Measurements from ENCODE around the gene KIAA0513. TPM values are rescaled to one million over a fixed set of nuclear protein-coding genes. Genes with fewer than 3 reads are reported as not detected.

Gene KIAA0513
- total RNA-seq, 1 donor: 18.4 TPM

DNA sequence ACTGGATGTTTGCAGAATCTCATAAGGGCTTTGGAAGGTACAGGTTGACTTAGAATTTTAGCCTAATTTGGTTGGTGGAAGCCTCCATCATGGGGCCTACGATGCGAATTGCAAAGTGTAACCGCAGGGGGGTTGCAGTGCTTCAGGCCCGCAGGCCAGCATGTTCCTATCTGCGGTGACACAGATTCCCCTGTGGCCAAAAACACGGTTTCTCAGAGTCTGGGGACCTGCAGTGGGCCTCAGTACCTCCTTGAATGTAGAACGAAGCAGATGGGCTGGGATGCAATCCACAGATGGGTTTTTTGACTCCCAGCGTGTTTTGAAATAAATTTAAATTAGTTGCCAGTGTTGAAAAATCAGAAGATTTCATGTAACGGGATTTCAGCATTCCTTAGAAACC is 34.7 kb downstream of the KIAA0513 start:
- Histone ChIP-seq H3K27me3 (ENCODE audit: insufficient read depth, low read length) (no peaks in the 10 kb centered on the region), H3K4me3 (ENCODE audit: low read length) (no peak overlapping the region), H3K9me3 (ENCODE audit: low read depth, low read length) (no peaks in the 10 kb centered on the region), H3K4me1 (ENCODE audit: insufficient read depth, low read length) (peaks cover 56% of the 10 kb centered on the region)

DNA sequence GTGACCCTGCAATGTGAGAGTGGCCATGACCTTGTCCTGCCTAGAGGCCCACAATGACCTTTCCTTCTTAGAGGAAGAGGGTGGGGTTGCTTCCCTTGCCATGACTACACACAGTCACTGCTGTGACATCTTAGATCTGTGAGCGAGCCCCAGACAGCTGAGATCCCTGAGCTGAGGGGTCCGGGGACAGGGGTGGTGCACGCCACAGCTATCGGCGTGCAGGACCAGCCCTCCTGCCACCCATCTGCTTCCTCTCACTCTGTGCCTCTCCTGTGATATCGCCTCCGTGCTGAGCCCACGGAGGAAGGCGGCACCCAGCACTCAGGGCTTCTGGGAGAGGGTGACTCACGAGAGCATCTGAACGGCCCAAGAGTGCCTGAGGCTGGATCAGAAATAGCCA is 35.2 kb downstream of the KIAA0513 start:
- Histone ChIP-seq H3K4me1 (ENCODE audit: insufficient read depth, low read length) (peaks cover 51% of the 10 kb centered on the region), H3K27me3 (ENCODE audit: insufficient read depth, low read length) (no peaks in the 10 kb centered on the region), H3K9me3 (ENCODE audit: low read depth, low read length) (no peaks in the 10 kb centered on the region), H3K4me3 (ENCODE audit: low read length) (no peak overlapping the region)

DNA sequence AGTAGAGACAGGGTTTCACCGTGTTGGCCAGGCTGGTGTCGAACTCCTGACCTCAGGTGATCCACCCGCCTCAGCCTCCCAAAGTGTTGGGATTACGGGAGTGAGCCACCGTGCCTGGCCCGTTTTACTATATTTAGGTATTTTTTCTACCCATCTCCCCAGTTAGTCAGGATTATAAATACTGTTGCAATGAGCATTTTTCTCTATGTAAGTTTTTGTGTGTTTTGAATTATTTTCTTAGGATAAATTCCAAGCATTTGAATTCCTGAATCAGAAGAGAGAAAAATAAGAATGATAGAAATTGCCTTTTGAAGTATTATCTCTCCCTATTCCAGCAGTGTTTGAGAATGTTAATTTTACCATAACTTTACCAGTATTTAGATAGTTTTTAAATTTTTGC is 36.6 kb downstream of the KIAA0513 start:
- no peaks in the 10 kb centered on the region for H3K9me3 ChIP-seq (ENCODE audit: low read depth, low read length)
- peaks cover 44% of the 10 kb centered on the region for H3K4me1 ChIP-seq (ENCODE audit: insufficient read depth, low read length)
- no peak overlapping the region for H3K4me3 ChIP-seq (ENCODE audit: low read length)
- H3K27me3 ChIP-seq (ENCODE audit: insufficient read depth, low read length): no peaks in the 10 kb centered on the region

DNA sequence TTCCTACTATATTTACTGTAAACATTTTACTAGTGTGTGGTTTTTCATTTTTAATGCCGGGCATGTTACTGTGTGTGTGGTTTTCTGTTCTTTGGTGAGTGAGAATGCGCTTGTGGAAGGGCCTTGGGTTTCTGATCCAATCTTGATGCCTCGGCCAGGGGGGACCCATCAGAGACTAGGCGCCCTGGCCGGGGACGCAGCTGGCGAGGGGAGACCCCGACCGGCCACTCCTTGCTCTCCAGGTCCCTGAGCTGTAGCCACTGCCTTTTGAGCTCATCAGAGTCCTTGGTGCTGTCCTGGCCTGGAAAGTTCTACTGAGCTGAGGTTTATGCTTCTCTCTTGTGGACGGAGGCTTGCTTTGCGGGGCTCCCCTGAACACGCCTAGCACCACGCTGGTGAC is 37.5 kb downstream of the KIAA0513 start:
- Histone ChIP-seq H3K27me3 (ENCODE audit: insufficient read depth, low read length) (no peaks in the 10 kb centered on the region), H3K9me3 (ENCODE audit: low read depth, low read length) (no peaks in the 10 kb centered on the region), H3K4me1 (ENCODE audit: insufficient read depth, low read length) (peaks cover 40% of the 10 kb centered on the region), H3K4me3 (ENCODE audit: low read length) (no peak overlapping the region)

DNA sequence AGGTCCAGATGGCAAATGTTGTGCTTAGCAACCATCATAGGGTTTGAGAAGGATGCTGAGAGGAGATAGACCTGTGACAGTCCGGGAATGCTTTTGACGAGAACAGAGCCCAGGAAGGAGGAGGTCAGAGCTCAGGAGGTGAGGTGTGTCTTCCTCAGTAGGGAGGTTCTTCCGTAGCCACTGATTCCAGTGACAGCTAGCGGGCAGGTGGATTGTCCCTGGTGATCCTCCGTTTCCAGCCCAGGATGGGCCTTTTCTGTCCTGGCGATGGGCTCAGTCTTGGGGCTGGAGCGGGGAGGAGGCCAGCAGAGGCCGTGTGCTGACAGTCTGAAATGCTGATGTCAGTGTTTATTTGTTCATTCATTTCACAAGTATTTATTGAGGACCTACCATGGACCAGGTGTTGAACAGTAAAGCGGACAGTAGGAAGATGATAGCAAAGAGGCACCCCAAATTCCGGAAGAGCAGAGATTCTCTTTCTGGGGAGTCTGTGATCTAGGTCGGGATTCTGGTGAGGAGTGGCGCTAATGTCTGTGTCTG is 38.8 kb downstream of the KIAA0513 start:
- Histone ChIP-seq H3K4me1 (ENCODE audit: insufficient read depth, low read length) (peaks cover 27% of the 10 kb centered on the region), H3K27me3 (ENCODE audit: insufficient read depth, low read length) (no peaks in the 10 kb centered on the region), H3K4me3 (ENCODE audit: low read length) (no peak overlapping the region), H3K9me3 (ENCODE audit: low read depth, low read length) (no peaks in the 10 kb centered on the region)

DNA sequence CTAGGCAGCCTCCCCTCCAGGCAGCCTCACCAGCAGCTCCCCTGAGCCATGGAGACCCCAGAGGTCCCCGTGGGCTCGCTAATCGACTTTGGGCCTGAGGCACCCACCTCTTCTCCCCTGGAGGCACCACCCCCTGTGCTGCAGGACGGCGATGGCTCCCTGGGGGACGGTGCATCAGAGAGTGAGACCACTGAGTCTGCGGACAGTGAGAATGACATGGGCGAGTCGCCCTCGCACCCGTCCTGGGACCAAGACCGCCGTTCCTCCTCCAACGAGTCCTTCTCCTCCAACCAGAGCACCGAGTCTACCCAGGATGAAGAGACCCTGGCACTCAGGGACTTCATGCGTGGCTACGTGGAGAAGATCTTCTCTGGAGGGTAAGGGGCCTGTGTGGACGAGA is 39.4 kb downstream of the KIAA0513 start:
- Histone ChIP-seq H3K9me3 (ENCODE audit: low read depth, low read length) (no peaks in the 10 kb centered on the region), H3K27me3 (ENCODE audit: insufficient read depth, low read length) (no peaks in the 10 kb centered on the region), H3K4me1 (ENCODE audit: insufficient read depth, low read length) (peaks cover 21% of the 10 kb centered on the region), H3K4me3 (ENCODE audit: low read length) (no peak overlapping the region)

DNA sequence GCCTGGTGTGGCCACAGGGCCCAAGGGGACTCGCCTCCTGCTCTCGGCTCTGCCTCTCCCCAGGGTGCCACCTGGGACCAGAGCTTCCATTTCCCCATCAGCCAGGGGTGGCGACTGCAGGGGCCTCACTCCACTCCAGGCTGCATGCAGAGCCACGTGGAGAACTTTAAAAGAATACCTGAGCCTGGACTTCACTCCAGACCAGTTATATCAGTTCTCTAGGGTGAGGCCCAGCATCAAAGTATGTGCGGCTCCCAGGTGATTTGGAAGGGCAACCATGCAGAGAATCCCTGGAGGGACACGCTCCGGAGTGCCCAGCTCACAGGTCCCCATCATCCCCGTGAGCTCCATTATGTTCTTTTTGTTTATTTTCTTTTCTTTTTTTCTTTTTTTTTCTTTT is 39.8 kb downstream of the KIAA0513 start:
- Histone ChIP-seq H3K4me1 (ENCODE audit: insufficient read depth, low read length) (peaks cover 17% of the 10 kb centered on the region), H3K9me3 (ENCODE audit: low read depth, low read length) (no peaks in the 10 kb centered on the region), H3K27me3 (ENCODE audit: insufficient read depth, low read length) (no peaks in the 10 kb centered on the region), H3K4me3 (ENCODE audit: low read length) (no peak overlapping the region)

DNA sequence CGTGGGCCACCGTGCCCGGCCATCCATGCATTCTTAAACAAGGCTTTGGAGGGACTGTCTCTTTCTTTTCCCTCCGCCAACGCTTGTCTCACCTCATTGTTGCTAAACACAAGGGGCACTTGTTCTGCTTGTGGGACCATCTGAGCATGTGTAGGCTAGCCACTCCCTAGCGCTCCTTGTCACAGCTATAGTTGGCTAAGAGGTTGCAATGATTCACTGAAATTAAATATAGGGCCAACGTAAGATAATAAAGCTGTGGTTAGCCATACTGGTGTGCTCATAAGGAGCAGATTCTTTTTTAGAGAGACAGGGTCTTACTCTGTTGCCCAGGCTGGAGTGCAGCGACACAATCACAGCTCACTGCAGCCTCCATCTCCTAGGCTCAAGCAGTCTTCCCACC is 41.2 kb downstream of the KIAA0513 start:
- no peaks in the 10 kb centered on the region for H3K9me3 ChIP-seq (ENCODE audit: low read depth, low read length)
- peaks cover 4% of the 10 kb centered on the region for H3K4me1 ChIP-seq (ENCODE audit: insufficient read depth, low read length)
- H3K4me3 ChIP-seq (ENCODE audit: low read length): no peak overlapping the region
- H3K27me3 ChIP-seq (ENCODE audit: insufficient read depth, low read length): no peaks in the 10 kb centered on the region

DNA sequence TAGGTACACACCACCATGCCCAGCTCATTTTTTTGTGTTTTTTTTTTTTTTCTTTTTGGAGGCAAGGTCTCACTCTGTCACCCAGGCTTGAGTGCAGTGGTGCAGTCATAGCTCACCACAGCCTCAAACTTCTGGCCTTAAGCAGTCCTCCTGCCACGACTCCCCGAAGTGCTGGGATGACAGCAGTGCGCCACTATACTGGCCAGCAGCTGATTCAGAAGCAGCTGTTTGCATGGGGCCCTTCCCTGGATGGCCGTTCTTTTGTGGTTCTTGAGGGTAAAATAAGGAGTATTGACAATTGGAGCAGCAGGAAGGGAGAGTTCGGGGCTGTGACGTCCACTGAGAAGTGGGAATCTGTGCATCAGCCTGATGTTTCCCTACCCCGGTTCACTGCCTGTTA is 41.6 kb downstream of the KIAA0513 start:
- Histone ChIP-seq H3K4me3 (ENCODE audit: low read length) (no peak overlapping the region), H3K4me1 (ENCODE audit: insufficient read depth, low read length) (no peaks in the 10 kb centered on the region), H3K9me3 (ENCODE audit: low read depth, low read length) (no peaks in the 10 kb centered on the region), H3K27me3 (ENCODE audit: insufficient read depth, low read length) (no peaks in the 10 kb centered on the region)

DNA sequence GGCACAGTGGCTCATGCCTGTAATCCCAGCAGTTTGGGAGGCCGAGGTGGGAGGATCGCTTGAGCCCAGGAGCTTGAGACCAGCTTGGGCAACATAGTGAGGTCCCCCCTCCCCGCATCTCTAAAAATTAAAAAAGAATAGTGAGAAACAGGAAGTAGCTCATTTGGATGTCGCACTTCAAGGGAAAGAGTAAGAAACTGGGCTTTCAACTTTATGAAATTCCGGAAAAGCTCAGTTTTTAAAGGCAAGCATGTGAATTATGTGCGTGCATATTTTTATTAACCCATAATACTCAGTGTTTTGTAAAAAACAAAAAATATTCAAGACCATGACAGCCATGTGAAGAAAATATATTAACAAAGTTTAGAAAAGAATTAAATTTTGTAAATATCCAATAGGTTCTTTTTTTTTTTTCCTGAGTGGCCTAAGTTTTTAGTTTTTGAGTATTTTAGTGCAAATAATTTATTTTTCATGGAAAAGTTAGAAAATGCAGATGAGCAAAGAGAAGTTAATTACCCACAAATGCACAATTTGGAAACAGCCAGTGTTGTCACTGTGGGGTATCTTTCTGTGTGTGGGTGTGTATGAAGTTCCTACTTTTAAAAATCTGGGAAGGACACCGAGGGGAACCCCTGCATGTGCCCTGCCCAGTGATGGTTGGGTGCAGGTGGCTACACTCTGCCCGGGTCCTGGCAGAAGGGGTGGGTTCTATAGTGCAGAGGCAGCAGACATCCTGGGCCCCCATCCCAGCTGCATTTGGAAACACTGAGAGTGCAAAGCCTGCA is 44.7 kb downstream of the KIAA0513 start:
- H3K4me1 ChIP-seq (ENCODE audit: insufficient read depth, low read length): peaks cover 13% of the 10 kb centered on the region
- H3K9me3 ChIP-seq (ENCODE audit: low read depth, low read length): no peaks in the 10 kb centered on the region
- H3K27me3 ChIP-seq (ENCODE audit: insufficient read depth, low read length): no peaks in the 10 kb centered on the region
- no peak overlapping the region for H3K4me3 ChIP-seq (ENCODE audit: low read length)

DNA sequence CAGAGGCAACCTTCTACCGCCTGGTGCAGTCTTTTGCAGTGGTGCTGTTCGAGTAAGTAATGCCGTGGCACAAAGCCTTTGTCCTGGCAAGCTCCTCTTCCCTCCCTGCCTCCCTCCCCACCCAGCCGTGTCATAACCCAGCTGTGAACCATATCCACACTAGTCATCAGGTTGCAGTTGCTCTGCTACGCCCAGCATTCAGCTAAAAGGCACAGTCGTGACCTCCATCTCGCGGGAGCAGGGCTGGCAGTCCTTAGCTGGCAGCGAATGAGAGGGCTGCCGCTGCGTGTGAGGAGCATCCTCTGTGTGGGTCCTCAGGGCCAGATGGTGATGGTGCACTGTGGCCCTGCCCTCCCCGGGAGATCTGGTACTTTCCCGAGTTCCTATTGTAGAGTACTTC is 45.4 kb downstream of the KIAA0513 start:
- H3K27me3 ChIP-seq (ENCODE audit: insufficient read depth, low read length): no peaks in the 10 kb centered on the region
- no peak overlapping the region for H3K4me3 ChIP-seq (ENCODE audit: low read length)
- no peaks in the 10 kb centered on the region for H3K9me3 ChIP-seq (ENCODE audit: low read depth, low read length)
- peaks cover 19% of the 10 kb centered on the region for H3K4me1 ChIP-seq (ENCODE audit: insufficient read depth, low read length)

DNA sequence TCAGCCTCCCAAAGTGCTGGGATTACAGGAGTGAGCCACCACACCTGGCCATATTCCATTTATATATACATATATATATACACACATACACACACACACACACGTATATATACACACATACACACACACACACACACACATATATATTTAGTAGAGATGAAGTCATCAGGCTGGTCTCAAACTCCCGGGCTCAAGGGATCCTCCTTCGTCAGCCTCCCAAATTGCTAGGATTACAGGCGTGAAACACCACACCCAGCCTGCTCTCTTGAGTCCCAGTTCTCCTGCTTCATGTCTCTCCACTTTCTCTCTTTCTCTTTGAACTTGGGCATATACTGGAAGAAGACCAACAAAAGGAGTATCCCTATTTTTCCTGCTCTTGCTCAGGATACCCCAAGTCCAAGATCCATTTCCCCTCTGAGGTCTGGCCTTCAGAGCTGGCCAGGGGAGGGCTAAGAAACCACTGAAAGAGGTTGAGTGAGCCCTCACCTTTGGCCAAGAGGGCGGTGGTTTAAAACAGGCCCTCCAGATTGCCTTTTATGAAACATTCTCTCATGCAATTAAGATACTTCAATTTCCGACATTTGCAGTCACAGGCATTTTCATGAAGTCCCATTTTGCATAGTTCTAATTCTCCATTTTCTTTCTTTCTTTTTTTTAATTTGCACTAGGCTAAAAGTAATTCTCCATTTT is 46.8 kb downstream of the KIAA0513 start:
- Histone ChIP-seq H3K27me3 (ENCODE audit: insufficient read depth, low read length) (no peaks in the 10 kb centered on the region), H3K4me1 (ENCODE audit: insufficient read depth, low read length) (peaks cover 19% of the 10 kb centered on the region), H3K9me3 (ENCODE audit: low read depth, low read length) (no peaks in the 10 kb centered on the region), H3K4me3 (ENCODE audit: low read length) (no peak overlapping the region)

DNA sequence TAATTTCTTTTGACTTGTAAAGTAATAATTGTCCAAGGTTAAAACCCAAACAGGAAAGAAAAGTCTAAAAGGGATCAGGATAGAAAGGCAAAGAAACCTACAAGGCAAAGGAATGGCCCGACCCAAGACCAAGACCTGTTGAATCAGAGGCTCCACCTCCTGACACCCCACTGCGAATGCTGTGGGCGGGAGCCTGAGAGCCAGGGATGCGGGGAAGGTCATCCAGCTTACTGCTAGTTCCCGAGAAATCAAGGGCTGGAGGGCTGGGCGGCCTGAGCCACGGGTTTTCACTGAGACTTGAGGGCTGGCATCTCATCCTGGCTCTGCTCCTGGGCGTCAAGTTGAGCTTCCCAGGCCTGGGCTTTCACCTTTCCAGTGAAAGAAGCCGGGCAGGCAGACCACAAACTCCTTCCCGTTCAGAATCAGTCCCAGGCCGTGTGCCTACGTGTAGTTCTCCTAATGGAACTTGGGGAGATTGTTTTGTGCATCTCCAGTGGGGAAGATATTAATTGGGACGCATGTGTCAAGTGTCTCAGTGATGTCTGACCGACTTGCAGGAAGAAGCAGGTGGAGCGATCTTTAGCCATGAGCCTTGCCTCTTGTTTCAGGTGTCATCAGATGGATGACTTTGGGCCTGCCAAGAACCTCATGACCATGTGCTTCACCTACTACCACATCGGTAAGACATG is 47.8 kb downstream of the KIAA0513 start:
- no peaks in the 10 kb centered on the region for H3K9me3 ChIP-seq (ENCODE audit: low read depth, low read length)
- no peaks in the 10 kb centered on the region for H3K27me3 ChIP-seq (ENCODE audit: insufficient read depth, low read length)
- H3K4me3 ChIP-seq (ENCODE audit: low read length): no peak overlapping the region
- H3K4me1 ChIP-seq (ENCODE audit: insufficient read depth, low read length): peaks cover 19% of the 10 kb centered on the region

DNA sequence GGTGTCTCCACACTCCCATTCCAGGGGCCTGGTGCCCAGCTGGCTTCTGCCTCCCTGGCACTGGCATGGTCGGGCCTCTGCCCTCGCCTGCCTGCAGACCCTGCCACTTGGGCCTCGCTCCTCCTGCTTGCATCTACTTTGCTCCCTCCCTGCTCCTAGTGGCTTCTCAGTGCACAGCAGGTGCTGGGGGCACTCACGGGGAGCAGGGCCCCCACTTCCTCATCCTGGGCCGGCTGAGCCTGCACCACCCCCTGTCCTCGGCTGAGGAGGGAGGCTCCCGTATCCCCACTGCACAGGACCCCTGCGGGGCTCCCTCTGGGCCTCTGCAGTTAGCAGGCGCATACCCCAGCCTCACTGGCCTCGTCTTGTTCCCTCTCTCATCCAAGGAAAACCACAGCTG is 49.4 kb downstream of the KIAA0513 start:
- Histone ChIP-seq H3K9me3 (ENCODE audit: low read depth, low read length) (no peaks in the 10 kb centered on the region), H3K27me3 (ENCODE audit: insufficient read depth, low read length) (no peaks in the 10 kb centered on the region), H3K4me1 (ENCODE audit: insufficient read depth, low read length) (peaks cover 23% of the 10 kb centered on the region), H3K4me3 (ENCODE audit: low read length) (no peak overlapping the region)

DNA sequence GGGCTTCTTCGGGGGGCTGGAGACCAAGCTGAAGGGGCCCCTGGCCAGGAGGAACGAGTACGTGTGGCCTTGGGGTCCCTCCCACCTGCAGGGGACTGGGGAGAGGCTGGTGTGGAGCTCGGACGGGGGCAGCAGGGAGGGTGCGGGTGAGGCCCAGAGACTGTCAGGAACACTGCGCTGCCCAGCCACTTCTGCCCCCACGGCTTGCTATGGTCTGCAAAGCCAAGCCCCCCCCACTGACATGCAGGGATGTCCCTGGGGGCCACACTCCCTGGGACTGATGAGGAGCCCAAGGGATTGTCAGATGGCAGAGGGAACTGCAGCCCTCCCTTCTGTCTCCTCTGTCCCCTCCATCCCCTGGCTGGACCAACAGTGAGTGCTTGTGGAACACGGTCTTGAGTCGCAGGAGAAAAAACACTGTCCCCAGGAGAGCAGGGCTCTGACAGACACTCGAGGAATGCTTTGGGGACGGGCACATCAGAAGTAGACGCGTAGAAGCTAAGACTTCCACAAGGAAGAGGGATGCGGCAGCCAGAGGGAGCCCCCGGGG is 50.1 kb downstream of the KIAA0513 start:
- Histone ChIP-seq H3K9me3 (ENCODE audit: low read depth, low read length) (no peaks in the 10 kb centered on the region), H3K4me1 (ENCODE audit: insufficient read depth, low read length) (peaks cover 29% of the 10 kb centered on the region), H3K4me3 (ENCODE audit: low read length) (no peak overlapping the region), H3K27me3 (ENCODE audit: insufficient read depth, low read length) (no peaks in the 10 kb centered on the region)
